Measurements from ENCODE around the gene RPL31. TPM values are rescaled to one million over a fixed set of nuclear protein-coding genes. Genes with fewer than 3 reads are reported as not detected.

The RPL31 gene
- total RNA-seq, 2 donors from 2014 or later, result 1,597 to 1,823 TPM

DNA sequence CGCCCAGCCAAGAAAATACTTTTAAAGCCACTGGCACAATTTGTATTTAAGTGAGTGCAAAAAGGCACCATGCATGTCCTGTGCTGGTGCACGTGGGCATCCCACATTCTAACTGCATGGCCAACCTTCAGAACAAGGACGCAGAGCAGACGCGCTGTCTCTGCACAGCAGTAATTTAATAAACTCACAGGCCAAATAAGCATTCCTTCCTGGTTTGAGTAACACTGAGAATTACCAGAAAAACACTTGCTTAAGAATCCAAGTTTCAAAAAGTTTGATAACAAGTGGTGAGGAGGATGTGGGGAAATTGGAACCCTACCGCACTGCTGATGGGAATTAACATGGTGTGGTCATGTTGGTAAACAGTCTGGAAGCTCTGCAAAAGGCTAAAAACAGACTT lies 38.7 kb downstream of the RPL31 start:
- no peak overlapping the region for H3K9ac ChIP-seq (ENCODE audit: extremely low read depth, low read length, poor library complexity, severe bottlenecking)
- Mint-ChIP-seq H3K4me1 (no peaks in the 10 kb centered on the region), H3K9me3 (no peaks in the 10 kb centered on the region)

DNA sequence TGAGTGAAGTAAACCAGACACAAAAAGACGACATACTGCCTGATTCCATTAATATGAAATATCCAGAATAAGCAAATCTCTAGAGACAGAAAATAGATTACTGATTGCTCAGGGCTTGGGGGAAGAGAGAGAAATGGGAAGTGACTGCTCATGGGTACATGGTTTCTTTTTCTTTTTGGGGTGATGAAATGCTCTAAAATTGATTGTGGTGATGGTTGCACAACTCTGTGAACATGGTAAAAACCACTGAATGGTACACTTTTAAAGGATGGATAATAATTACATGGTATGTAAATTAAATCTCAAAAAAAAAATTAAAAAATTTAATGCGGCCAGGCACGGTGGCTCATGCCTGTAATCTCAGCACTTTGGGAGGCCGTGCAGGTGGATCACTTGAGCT lies 39.3 kb downstream of the RPL31 start:
- Mint-ChIP-seq H3K4me3 (no peak overlapping the region), H3K36me3 (ENCODE audit: low read depth) (peaks cover 10% of the 10 kb centered on the region), H3K27ac (no peak overlapping the region), H3K27me3 (ENCODE audit: insufficient read depth) (no peaks in the 10 kb centered on the region), H3K9me3 (no peaks in the 10 kb centered on the region), H3K4me1 (no peaks in the 10 kb centered on the region)
- Histone ChIP-seq H3K36me3 (ENCODE audit: control insufficient read depth, insufficient read depth, low read length) (no peaks in the 10 kb centered on the region), H3K4me3 (ENCODE audit: low read length) (no peak overlapping the region), H3K9me3 (ENCODE audit: control insufficient read depth, low read length) (no peaks in the 10 kb centered on the region), H3K27ac (ENCODE audit: low read depth, low read length) (no peak overlapping the region), H3K9ac (ENCODE audit: extremely low read depth, low read length, poor library complexity, severe bottlenecking) (no peak overlapping the region), H3K27me3 (ENCODE audit: control insufficient read depth, insufficient read depth, low read length, poor library complexity, severe bottlenecking) (no peaks in the 10 kb centered on the region), H3K4me1 (ENCODE audit: control insufficient read depth, insufficient read depth, low read length) (no peaks in the 10 kb centered on the region)
- no peak for DNase-seq
- TF ChIP-seq, protein P1, sequence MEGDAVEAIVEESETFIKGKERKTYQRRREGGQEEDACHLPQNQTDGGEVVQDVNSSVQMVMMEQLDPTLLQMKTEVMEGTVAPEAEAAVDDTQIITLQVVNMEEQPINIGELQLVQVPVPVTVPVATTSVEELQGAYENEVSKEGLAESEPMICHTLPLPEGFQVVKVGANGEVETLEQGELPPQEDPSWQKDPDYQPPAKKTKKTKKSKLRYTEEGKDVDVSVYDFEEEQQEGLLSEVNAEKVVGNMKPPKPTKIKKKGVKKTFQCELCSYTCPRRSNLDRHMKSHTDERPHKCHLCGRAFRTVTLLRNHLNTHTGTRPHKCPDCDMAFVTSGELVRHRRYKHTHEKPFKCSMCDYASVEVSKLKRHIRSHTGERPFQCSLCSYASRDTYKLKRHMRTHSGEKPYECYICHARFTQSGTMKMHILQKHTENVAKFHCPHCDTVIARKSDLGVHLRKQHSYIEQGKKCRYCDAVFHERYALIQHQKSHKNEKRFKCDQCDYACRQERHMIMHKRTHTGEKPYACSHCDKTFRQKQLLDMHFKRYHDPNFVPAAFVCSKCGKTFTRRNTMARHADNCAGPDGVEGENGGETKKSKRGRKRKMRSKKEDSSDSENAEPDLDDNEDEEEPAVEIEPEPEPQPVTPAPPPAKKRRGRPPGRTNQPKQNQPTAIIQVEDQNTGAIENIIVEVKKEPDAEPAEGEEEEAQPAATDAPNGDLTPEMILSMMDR (conservative IDR thresholded peaks at IDR 0.05), result no peak
- WGBS, 2 experiments (ENCODE audit: insufficient coverage in 1 of 2, insufficient read length in 1 of 2), result 94 to 100% methylated on average over 3 to 4 of the region's 4 CpGs

More for the DNA sequence above, 38.7 kb downstream of the RPL31 start:
- peaks cover 12% of the 10 kb centered on the region for H3K36me3 Mint-ChIP-seq (ENCODE audit: low read depth)
- 95 to 97% methylated on average over 3 to 6 of the region's 6 CpGs for whole genome bisulfite sequencing, 2 experiments (ENCODE audit: insufficient coverage in 1 of 2, insufficient read length in 1 of 2)
- H3K4me3 Mint-ChIP-seq, result no peak overlapping the region
- no peak overlapping the region for H3K27ac Mint-ChIP-seq
- H3K27me3 ChIP-seq (ENCODE audit: control insufficient read depth, insufficient read depth, low read length, poor library complexity, severe bottlenecking), result no peaks in the 10 kb centered on the region
- TF ChIP-seq, protein P1 (conservative IDR thresholded peaks at IDR 0.05), result no peak
- no peaks in the 10 kb centered on the region for H3K9me3 ChIP-seq (ENCODE audit: control insufficient read depth, low read length)
- H3K4me1 ChIP-seq (ENCODE audit: control insufficient read depth, insufficient read depth, low read length), result no peaks in the 10 kb centered on the region
- H3K27me3 Mint-ChIP-seq (ENCODE audit: insufficient read depth), result no peaks in the 10 kb centered on the region
- no peak overlapping the region for H3K27ac ChIP-seq (ENCODE audit: low read depth, low read length)
- no peaks in the 10 kb centered on the region for H3K36me3 ChIP-seq (ENCODE audit: control insufficient read depth, insufficient read depth, low read length)
- H3K4me3 ChIP-seq (ENCODE audit: low read length), result no peak overlapping the region
- no peak for DNase-seq

DNA sequence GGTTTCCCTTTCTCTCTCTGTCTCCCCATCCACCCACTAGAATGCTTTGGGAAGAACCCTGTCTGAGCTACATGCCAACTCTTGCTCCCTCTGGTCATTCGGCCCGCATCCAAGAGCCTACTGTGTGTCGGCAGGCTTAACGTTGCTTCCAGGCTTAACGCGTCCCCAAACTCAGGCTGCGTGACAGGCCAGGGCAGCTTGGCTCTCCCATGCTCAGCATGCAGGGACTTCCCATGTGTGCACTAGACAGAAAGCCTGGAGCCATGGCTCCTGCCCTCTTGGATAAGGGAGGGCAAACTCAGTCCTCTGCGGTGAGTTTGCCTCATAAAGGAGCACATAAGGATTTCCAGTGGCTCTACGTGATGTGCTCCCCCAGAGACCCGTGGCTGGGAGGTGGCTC lies 43.2 kb downstream of the RPL31 start:
- no peak for DNase-seq
- Histone ChIP-seq H3K4me3 (ENCODE audit: low read length) (no peak overlapping the region), H3K9ac (ENCODE audit: extremely low read depth, low read length, poor library complexity, severe bottlenecking) (no peak overlapping the region), H3K36me3 (ENCODE audit: control insufficient read depth, insufficient read depth, low read length) (no peaks in the 10 kb centered on the region), H3K9me3 (ENCODE audit: control insufficient read depth, low read length) (no peaks in the 10 kb centered on the region), H3K27me3 (ENCODE audit: control insufficient read depth, insufficient read depth, low read length, poor library complexity, severe bottlenecking) (no peaks in the 10 kb centered on the region), H3K4me1 (ENCODE audit: control insufficient read depth, insufficient read depth, low read length) (no peaks in the 10 kb centered on the region), H3K27ac (ENCODE audit: low read depth, low read length) (no peak overlapping the region)
- no peak overlapping the region for H3K27ac Mint-ChIP-seq
- no peak overlapping the region for H3K4me3 Mint-ChIP-seq
- H3K36me3 Mint-ChIP-seq (ENCODE audit: low read depth), result peaks cover 14% of the 10 kb centered on the region
- H3K27me3 Mint-ChIP-seq (ENCODE audit: insufficient read depth), result no peaks in the 10 kb centered on the region
- peaks cover 4% of the 10 kb centered on the region for H3K9me3 Mint-ChIP-seq
- H3K4me1 Mint-ChIP-seq, result no peaks in the 10 kb centered on the region
- TF ChIP-seq, protein P1 (conservative IDR thresholded peaks at IDR 0.05), result no peak
- WGBS, 2 experiments (ENCODE audit: insufficient coverage in 1 of 2, insufficient read length in 1 of 2), result 95 to 97% methylated on average over 8 to 10 of the region's 10 CpGs

All from endodermal cell (in vitro differentiated cells).